Amniotic stem cell (primary cell): ENCODE data around the gene PSAP.

ENCODE experiments used
- DNase-seq: peaks from one replicate; lab custom pipeline; 2025; lab: John Stamatoyannopoulos, UW

PSAP gene

GRCh38 chr10:71783917-71784678 is 67.0 kb downstream of the PSAP start:
- DNase-seq, result no peak

- DNase-seq, result no peak
Observed at GRCh38 chr10:71782917-71783490, 68.0 kb downstream of the PSAP start.

- no peak for DNase-seq
Observed at GRCh38 chr10:71782221-71782916, 68.7 kb downstream of the PSAP start.

GRCh38 chr10:71780719-71781118 is 70.3 kb downstream of the PSAP start:
- DNase-seq, result no peak

GRCh38 chr10:71780156-71780555 is 70.9 kb downstream of the PSAP start:
- no peak for DNase-seq

GRCh38 chr10:71779641-71780040 is 71.4 kb downstream of the PSAP start:
- DNase-seq, result no peak

GRCh38 chr10:71778071-71778825 is 72.8 kb downstream of the PSAP start:
- no peak for DNase-seq

GRCh38 chr10:71777213-71777985 is 73.7 kb downstream of the PSAP start:
- DNase-seq, result no peak

GRCh38 chr10:71776481-71776925 is 74.5 kb downstream of the PSAP start:
- no peak for DNase-seq

GRCh38 chr10:71774916-71775702 is 75.9 kb downstream of the PSAP start:
- DNase-seq, result no peak

- DNase-seq, result peak; percentile 34
Observed at GRCh38 chr10:71773221-71773971, 77.7 kb downstream of the PSAP start, which contains the start of gene VSIR. VSIR (minus strand) TSS chr10:71773520; CDS start chr10:71773439, 81 bp downstream.

GRCh38 chr10:71772832-71773220 is 78.2 kb downstream of the PSAP start:
- DNase-seq, result no peak

GRCh38 chr10:71771821-71772617 is 79.0 kb downstream of the PSAP start:
- DNase-seq, result peak; percentile 45

- no peak for DNase-seq
Observed at GRCh38 chr10:71771204-71771603, 79.8 kb downstream of the PSAP start.

- no peak for DNase-seq
Observed at GRCh38 chr10:71770789-71771188, 80.3 kb downstream of the PSAP start.

GRCh38 chr10:71770255-71770654 is 80.8 kb downstream of the PSAP start:
- DNase-seq, result no peak

GRCh38 chr10:71769279-71769823 is 81.7 kb downstream of the PSAP start:
- no peak for DNase-seq

GRCh38 chr10:71767420-71768035 is 83.5 kb downstream of the PSAP start:
- no peak for DNase-seq
